Smooth muscle cell (in vitro differentiated cells): ENCODE results near the gene LDB3. TPM values are rescaled to one million over a fixed set of nuclear protein-coding genes. Genes with fewer than 3 reads are reported as not detected.

Source experiments
- DNase-seq: peaks from one replicate; lab custom pipeline; 2025; ENCODE audit not compliant: unreplicated experiment; lab: John Stamatoyannopoulos, UW
- H2AFZ ChIP-seq: fragments of 200-600 bp; sonication (generic); 2 replicates; pipeline ENCODE4 v1.6.0; 2016; ENCODE audit warnings: antibody characterized with exemption, low read depth, mild to moderate bottlenecking
- H3F3A ChIP-seq: fragments of 200-600 bp; sonication (generic); 2 replicates; pipeline ENCODE4 v1.6.0; 2017; ENCODE audit warnings: antibody characterized with exemption, low read depth
- H3K27ac ChIP-seq: fragments of 200-600 bp; sonication (generic); 2 replicates; pipeline ENCODE4 v1.5.1; 2016; ENCODE audit warnings: low read depth, mild to moderate bottlenecking
- H3K27me3 ChIP-seq: fragments of 200-600 bp; sonication (generic); 2 replicates; pipeline ENCODE4 v1.6.1; 2016; ENCODE audit warnings: low read depth, mild to moderate bottlenecking
- H3K36me3 ChIP-seq: fragments of 200-600 bp; sonication (generic); 2 replicates; pipeline ENCODE4 v1.5.1; 2016; ENCODE audit warnings: low read depth
- H3K4me1 ChIP-seq: fragments of 200-600 bp; sonication (generic); 2 replicates; pipeline ENCODE4 v1.5.1; 2016; ENCODE audit warnings: low read depth
- H3K4me2 ChIP-seq: fragments of 200-600 bp; sonication (generic); 2 replicates; pipeline ENCODE4 v1.6.0; 2016; ENCODE audit warnings: mild to moderate bottlenecking
- H3K4me3 ChIP-seq: fragments of 200-600 bp; sonication (generic); 2 replicates; pipeline ENCODE4 v1.5.1; 2016; ENCODE audit warnings: mild to moderate bottlenecking
- H3K79me2 ChIP-seq: fragments of 200-600 bp; sonication (generic); 2 replicates; pipeline ENCODE4 v1.6.0; 2016; ENCODE audit warnings: low read depth, mild to moderate bottlenecking
- H3K9ac ChIP-seq: fragments of 200-600 bp; sonication (generic); 2 replicates; pipeline ENCODE4 v1.6.0; 2016; ENCODE audit warnings: low read depth
- H3K9me3 ChIP-seq: fragments of 200-600 bp; sonication (generic); replicated peaks from 2 replicates; pipeline ENCODE4 v1.5.1; 2016; ENCODE audit warnings: low read depth
- H4K20me1 ChIP-seq: fragments of 200-600 bp; sonication (generic); 2 replicates; pipeline ENCODE4 v1.6.0; 2016; ENCODE audit warnings: low read depth
- CTCF ChIP-seq: fragments of 200-600 bp; sonication (generic); IDR thresholded peaks from 2 replicates; pipeline ENCODE4 v1.5.1; 2017; ENCODE audit warnings: borderline replicate concordance, mild to moderate bottlenecking, antibody characterized with exemption; ENCODE audit not compliant: insufficient read depth, poor library complexity, severe bottlenecking
- WGBS: methylation state at CpG from one replicate; pipeline ENCODE4 v1.1.7; 2016; ENCODE audit warnings: low lambda C conversion rate; 5-methylcytosine and 5-hydroxymethylcytosine counted together
- polyA plus RNA-seq: library from polyadenylated mRNA; unstranded; fragments of >200 nt; fragmentation: Nextera tagmentation; extraction: Ambion mirVana; gene quantifications from 2 replicates; pipeline ENCODE4 v1.2.1, GENCODE V29; 2016
- total RNA-seq: library from RNA; depleted of rRNA; stranded (reverse); fragments of >200 nt; gene quantifications from 2 replicates; pipeline ENCODE4 v1.2.3, GENCODE V29; 2014

The LDB3 gene
- total and polyA plus RNA-seq, 2 experiments from 2014 or later = 0.31 to 0.61 TPM

GRCh38 chr10:86723009-86723408 is 54.7 kb downstream of the LDB3 start:
- TF ChIP-seq CTCF = no peak
- WGBS = 97% methylated on average over 2 of the region's 2 CpGs

DNA sequence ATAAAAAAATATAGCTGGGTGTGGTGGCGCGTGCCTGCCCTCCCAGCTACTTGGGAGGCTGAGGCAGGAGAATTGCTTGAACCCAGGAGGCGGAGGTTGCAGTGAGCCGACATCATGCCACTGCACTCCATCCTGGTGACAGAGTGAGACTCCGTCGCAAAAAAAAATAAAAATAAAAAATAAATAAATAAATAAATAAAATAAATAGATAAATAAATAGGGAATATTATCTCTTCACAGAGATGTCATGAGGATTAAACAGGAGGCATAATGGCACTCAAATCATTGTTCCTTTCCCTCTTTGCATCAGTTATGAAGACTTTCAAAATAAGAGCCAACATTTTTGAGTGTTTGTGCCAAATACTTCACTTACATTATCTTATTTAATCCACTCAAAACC is 56.1 kb downstream of the LDB3 start:
- Histone ChIP-seq H3K4me1 (no peaks in the 10 kb centered on the region), H3K9ac (no peak overlapping the region), H3F3A (no peaks in the 10 kb centered on the region), H4K20me1 (no peaks in the 10 kb centered on the region), H3K27ac (no peak overlapping the region), H3K79me2 (no peaks in the 10 kb centered on the region), H3K9me3 (no peaks in the 10 kb centered on the region), H2AFZ (no peak overlapping the region), H3K36me3 (no peaks in the 10 kb centered on the region), H3K27me3 (no peaks in the 10 kb centered on the region), H3K4me2 (no peak overlapping the region), H3K4me3 (no peak overlapping the region)
- TF ChIP-seq CTCF = no peak
- DNase-seq = no peak
- 94% methylated on average over 6 of the region's 6 CpGs for WGBS

More at GRCh38 chr10:86723009-86723408, 54.7 kb downstream of the LDB3 start:
- Histone ChIP-seq H3K36me3 (no peaks in the 10 kb centered on the region), H3K9me3 (no peaks in the 10 kb centered on the region), H3K4me3 (no peak overlapping the region), H3K4me2 (no peak overlapping the region), H3K4me1 (no peaks in the 10 kb centered on the region), H3F3A (no peaks in the 10 kb centered on the region), H3K79me2 (no peaks in the 10 kb centered on the region), H4K20me1 (no peaks in the 10 kb centered on the region), H3K9ac (no peak overlapping the region), H3K27me3 (no peaks in the 10 kb centered on the region), H3K27ac (no peak overlapping the region), H2AFZ (no peak overlapping the region)
- no peak for DNase-seq

DNA sequence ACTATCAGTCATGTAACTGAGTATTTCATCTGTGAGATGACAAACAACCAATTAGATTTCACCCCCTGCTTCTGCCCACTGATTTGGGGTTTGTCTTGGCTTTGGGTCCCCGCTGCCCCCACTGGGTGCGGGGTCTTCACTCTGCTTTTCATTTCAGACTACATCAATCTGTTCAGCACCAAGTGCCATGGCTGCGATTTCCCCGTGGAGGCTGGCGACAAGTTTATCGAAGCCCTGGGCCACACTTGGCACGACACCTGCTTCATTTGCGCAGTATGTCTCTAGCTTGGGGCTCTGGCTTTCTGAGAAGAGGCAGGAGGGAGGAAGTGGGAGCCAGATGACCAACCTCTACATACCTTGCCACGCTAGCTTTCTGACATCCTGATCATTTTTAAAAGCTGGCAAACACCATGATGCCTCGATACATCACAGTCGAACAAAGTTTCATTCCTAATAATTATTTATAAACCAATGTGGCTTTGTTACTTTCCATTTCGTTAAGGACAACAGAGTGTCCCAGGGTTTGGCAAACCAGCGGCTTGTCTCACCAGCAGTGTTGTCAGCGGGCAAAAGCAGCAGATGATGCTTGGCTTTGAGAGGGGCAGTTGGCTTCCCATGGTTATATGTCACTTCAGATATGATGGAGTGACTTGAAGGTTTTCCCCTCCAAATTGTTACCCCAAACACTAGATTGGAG is 57.8 kb downstream of the LDB3 start:
- Histone ChIP-seq H4K20me1 (no peaks in the 10 kb centered on the region), H3K36me3 (no peaks in the 10 kb centered on the region), H3K27me3 (no peaks in the 10 kb centered on the region), H3K9me3 (no peaks in the 10 kb centered on the region), H3K4me3 (no peak overlapping the region), H3F3A (no peaks in the 10 kb centered on the region), H2AFZ (no peak overlapping the region), H3K27ac (no peak overlapping the region), H3K9ac (no peak overlapping the region), H3K4me1 (no peaks in the 10 kb centered on the region), H3K4me2 (no peak overlapping the region), H3K79me2 (no peaks in the 10 kb centered on the region)
- DNase-seq = no peak
- no peak for TF ChIP-seq CTCF
- 96% methylated on average over 14 of the region's 14 CpGs for WGBS

- no peaks in the 10 kb centered on the region for H3K27me3 ChIP-seq
- DNase-seq = no peak
- TF ChIP-seq CTCF = no peak
- no peaks in the 10 kb centered on the region for H3K36me3 ChIP-seq
- no peaks in the 10 kb centered on the region for H3K4me1 ChIP-seq
- no peak overlapping the region for H3K4me3 ChIP-seq
- H3F3A ChIP-seq = no peaks in the 10 kb centered on the region
- H3K27ac ChIP-seq = no peak overlapping the region
- no peaks in the 10 kb centered on the region for H4K20me1 ChIP-seq
- H2AFZ ChIP-seq = no peak overlapping the region
- WGBS = 86% methylated on average over 1 of the region's 1 CpG
- H3K79me2 ChIP-seq = no peaks in the 10 kb centered on the region
- no peak overlapping the region for H3K9ac ChIP-seq
- H3K9me3 ChIP-seq = no peaks in the 10 kb centered on the region
- no peak overlapping the region for H3K4me2 ChIP-seq
Observed at GRCh38 chr10:86726677-86726999, 58.3 kb downstream of the LDB3 start.
